Measurements from ENCODE around the gene CELF4.

Gene CELF4

GRCh38 chr18:37511721-37512298 lies 53.8 kb downstream of the CELF4 start:
- Histone ChIP-seq H3K4me1 (ENCODE audit: control insufficient read depth, insufficient read depth, low read length) (no peaks in the 10 kb centered on the region), H3K4me3 (ENCODE audit: insufficient read depth, low read depth, low read length) (no peak overlapping the region), H3K36me3 (ENCODE audit: control insufficient read depth, insufficient read depth, low read length) (no peaks in the 10 kb centered on the region), H3K9me3 (ENCODE audit: control insufficient read depth, low read length) (no peaks in the 10 kb centered on the region), H3K27me3 (ENCODE audit: control insufficient read depth, insufficient read depth, low read length, poor library complexity, severe bottlenecking) (no peaks in the 10 kb centered on the region), H3K27ac (ENCODE audit: insufficient read depth, low read depth, low read length, poor library complexity, severe bottlenecking) (no peak overlapping the region)
- WGBS, 2 experiments: 81 to 88% methylated on average over 9 of the region's 9 CpGs

- H3K4me1 ChIP-seq (ENCODE audit: control insufficient read depth, insufficient read depth, low read length): peaks cover 1% of the 10 kb centered on the region
- H3K4me3 ChIP-seq (ENCODE audit: insufficient read depth, low read depth, low read length): no peak overlapping the region
Observed at GRCh38 chr18:37509600-37509999, 56.0 kb downstream of the CELF4 start.

DNA sequence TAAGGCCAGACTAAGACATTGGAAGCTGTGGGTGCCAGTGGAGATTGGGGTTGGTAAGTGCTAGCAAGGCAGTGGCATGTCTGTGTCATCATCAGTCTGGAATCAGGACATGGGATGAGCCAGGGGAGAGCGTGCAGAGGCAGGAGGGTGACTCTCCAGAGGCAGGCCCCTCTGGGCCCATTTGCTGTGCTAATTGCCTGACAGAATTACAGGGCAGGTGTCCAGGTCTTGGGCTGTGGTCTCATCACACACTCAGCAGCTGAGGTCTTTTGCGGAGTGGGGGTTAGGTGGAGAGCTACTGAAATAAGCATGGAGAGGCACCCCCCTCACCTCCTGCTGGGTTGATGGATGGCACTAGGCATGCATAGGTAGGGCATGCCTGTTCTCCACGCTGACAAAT lies 57.4 kb downstream of the CELF4 start:
- H3K4me1 ChIP-seq (ENCODE audit: control insufficient read depth, insufficient read depth, low read length): peaks cover 6% of the 10 kb centered on the region
- H3K36me3 ChIP-seq (ENCODE audit: control insufficient read depth, insufficient read depth, low read length): no peaks in the 10 kb centered on the region
- no peaks in the 10 kb centered on the region for H3K9me3 ChIP-seq (ENCODE audit: control insufficient read depth, low read length)
- H3K27me3 ChIP-seq (ENCODE audit: control insufficient read depth, insufficient read depth, low read length, poor library complexity, severe bottlenecking): no peaks in the 10 kb centered on the region
- no peak overlapping the region for H3K4me3 ChIP-seq (ENCODE audit: insufficient read depth, low read depth, low read length)
- 89 to 92% methylated on average over 3 of the region's 3 CpGs for WGBS, 2 experiments
- no peak overlapping the region for H3K27ac ChIP-seq (ENCODE audit: insufficient read depth, low read depth, low read length, poor library complexity, severe bottlenecking)

More at GRCh38 chr18:37509600-37509999, 56.0 kb downstream of the CELF4 start:
- no peaks in the 10 kb centered on the region for H3K36me3 ChIP-seq (ENCODE audit: control insufficient read depth, insufficient read depth, low read length)
- H3K9me3 ChIP-seq (ENCODE audit: control insufficient read depth, low read length): no peaks in the 10 kb centered on the region
- H3K27me3 ChIP-seq (ENCODE audit: control insufficient read depth, insufficient read depth, low read length, poor library complexity, severe bottlenecking): no peaks in the 10 kb centered on the region
- no peak overlapping the region for H3K27ac ChIP-seq (ENCODE audit: insufficient read depth, low read depth, low read length, poor library complexity, severe bottlenecking)
- WGBS, 2 experiments: 71 to 100% methylated on average over 1 of the region's 1 CpG

DNA sequence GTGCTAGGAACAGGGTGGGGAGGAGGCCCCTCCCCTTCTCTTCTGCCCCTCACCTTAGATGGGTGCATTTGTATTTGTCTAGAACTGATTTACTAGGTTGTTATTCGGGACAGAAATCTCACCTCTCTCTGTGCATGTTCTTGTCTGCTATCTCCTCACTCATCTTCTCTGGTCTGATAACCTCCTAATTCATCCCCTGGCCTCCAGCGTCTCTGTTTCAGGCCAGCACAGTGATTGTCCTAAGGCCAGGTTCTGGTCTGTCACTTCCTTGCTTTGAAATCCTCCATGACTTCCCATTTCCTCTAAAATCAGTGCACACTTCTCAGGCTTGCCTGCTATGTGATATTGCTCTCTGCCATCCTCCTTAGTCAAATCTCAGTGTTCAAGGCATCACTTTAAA lies 58.4 kb downstream of the CELF4 start:
- peaks cover 6% of the 10 kb centered on the region for H3K4me1 ChIP-seq (ENCODE audit: control insufficient read depth, insufficient read depth, low read length)
- no peaks in the 10 kb centered on the region for H3K9me3 ChIP-seq (ENCODE audit: control insufficient read depth, low read length)
- H3K4me3 ChIP-seq (ENCODE audit: insufficient read depth, low read depth, low read length): no peak overlapping the region
- WGBS, 2 experiments: 87 to 91% methylated on average over 2 of the region's 2 CpGs
- H3K27me3 ChIP-seq (ENCODE audit: control insufficient read depth, insufficient read depth, low read length, poor library complexity, severe bottlenecking): no peaks in the 10 kb centered on the region
- H3K36me3 ChIP-seq (ENCODE audit: control insufficient read depth, insufficient read depth, low read length): no peaks in the 10 kb centered on the region
- no peak overlapping the region for H3K27ac ChIP-seq (ENCODE audit: insufficient read depth, low read depth, low read length, poor library complexity, severe bottlenecking)

GRCh38 chr18:37506001-37506400 lies 59.6 kb downstream of the CELF4 start:
- Histone ChIP-seq H3K9me3 (ENCODE audit: control insufficient read depth, low read length) (no peaks in the 10 kb centered on the region), H3K27ac (ENCODE audit: insufficient read depth, low read depth, low read length, poor library complexity, severe bottlenecking) (no peak overlapping the region), H3K4me3 (ENCODE audit: insufficient read depth, low read depth, low read length) (no peak overlapping the region), H3K27me3 (ENCODE audit: control insufficient read depth, insufficient read depth, low read length, poor library complexity, severe bottlenecking) (no peaks in the 10 kb centered on the region), H3K4me1 (ENCODE audit: control insufficient read depth, insufficient read depth, low read length) (peaks cover 6% of the 10 kb centered on the region), H3K36me3 (ENCODE audit: control insufficient read depth, insufficient read depth, low read length) (no peaks in the 10 kb centered on the region)
- WGBS, 2 experiments: 84 to 89% methylated on average over 8 to 9 of the region's 9 CpGs

GRCh38 chr18:37505321-37505720 lies 60.3 kb downstream of the CELF4 start:
- Histone ChIP-seq H3K9me3 (ENCODE audit: control insufficient read depth, low read length) (no peaks in the 10 kb centered on the region), H3K27ac (ENCODE audit: insufficient read depth, low read depth, low read length, poor library complexity, severe bottlenecking) (no peak overlapping the region), H3K27me3 (ENCODE audit: control insufficient read depth, insufficient read depth, low read length, poor library complexity, severe bottlenecking) (no peaks in the 10 kb centered on the region), H3K36me3 (ENCODE audit: control insufficient read depth, insufficient read depth, low read length) (no peaks in the 10 kb centered on the region), H3K4me3 (ENCODE audit: insufficient read depth, low read depth, low read length) (no peak overlapping the region), H3K4me1 (ENCODE audit: control insufficient read depth, insufficient read depth, low read length) (peaks cover 6% of the 10 kb centered on the region)
- 95 to 96% methylated on average over 4 of the region's 4 CpGs for WGBS, 2 experiments

- Histone ChIP-seq H3K4me1 (ENCODE audit: control insufficient read depth, insufficient read depth, low read length) (peaks cover 6% of the 10 kb centered on the region), H3K9me3 (ENCODE audit: control insufficient read depth, low read length) (no peaks in the 10 kb centered on the region), H3K4me3 (ENCODE audit: insufficient read depth, low read depth, low read length) (no peak overlapping the region), H3K27me3 (ENCODE audit: control insufficient read depth, insufficient read depth, low read length, poor library complexity, severe bottlenecking) (no peaks in the 10 kb centered on the region), H3K36me3 (ENCODE audit: control insufficient read depth, insufficient read depth, low read length) (no peaks in the 10 kb centered on the region), H3K27ac (ENCODE audit: insufficient read depth, low read depth, low read length, poor library complexity, severe bottlenecking) (no peak overlapping the region)
- 78 to 82% methylated on average over 4 of the region's 4 CpGs for WGBS, 2 experiments
Observed at GRCh38 chr18:37502601-37503000, 63.0 kb downstream of the CELF4 start.

DNA sequence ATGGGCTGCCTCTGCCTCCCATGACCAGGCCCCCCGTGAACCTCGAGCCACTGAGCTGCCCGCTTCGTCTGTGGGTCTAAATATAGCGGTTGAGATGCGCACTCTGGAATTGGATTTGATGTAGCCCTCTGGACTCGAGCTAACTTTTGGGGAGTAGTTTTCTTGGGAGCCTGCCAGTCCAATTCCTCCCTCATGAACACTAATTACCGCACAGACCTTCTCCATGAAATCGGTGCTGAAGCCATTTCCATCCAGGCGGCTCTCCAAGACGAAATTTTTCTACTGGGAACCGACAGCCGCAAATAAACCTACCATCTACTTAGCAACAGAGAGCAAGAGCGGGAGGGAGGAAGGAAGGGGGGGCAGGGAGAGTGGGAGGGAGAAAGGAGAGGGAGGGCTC lies 63.6 kb downstream of the CELF4 start:
- Histone ChIP-seq H3K27me3 (ENCODE audit: control insufficient read depth, insufficient read depth, low read length, poor library complexity, severe bottlenecking) (no peaks in the 10 kb centered on the region), H3K4me1 (ENCODE audit: control insufficient read depth, insufficient read depth, low read length) (peaks cover 6% of the 10 kb centered on the region), H3K4me3 (ENCODE audit: insufficient read depth, low read depth, low read length) (no peak overlapping the region), H3K36me3 (ENCODE audit: control insufficient read depth, insufficient read depth, low read length) (no peaks in the 10 kb centered on the region), H3K27ac (ENCODE audit: insufficient read depth, low read depth, low read length, poor library complexity, severe bottlenecking) (no peak overlapping the region), H3K9me3 (ENCODE audit: control insufficient read depth, low read length) (no peaks in the 10 kb centered on the region)
- whole genome bisulfite sequencing, 2 experiments: 93 to 95% methylated on average over 10 to 14 of the region's 14 CpGs

DNA sequence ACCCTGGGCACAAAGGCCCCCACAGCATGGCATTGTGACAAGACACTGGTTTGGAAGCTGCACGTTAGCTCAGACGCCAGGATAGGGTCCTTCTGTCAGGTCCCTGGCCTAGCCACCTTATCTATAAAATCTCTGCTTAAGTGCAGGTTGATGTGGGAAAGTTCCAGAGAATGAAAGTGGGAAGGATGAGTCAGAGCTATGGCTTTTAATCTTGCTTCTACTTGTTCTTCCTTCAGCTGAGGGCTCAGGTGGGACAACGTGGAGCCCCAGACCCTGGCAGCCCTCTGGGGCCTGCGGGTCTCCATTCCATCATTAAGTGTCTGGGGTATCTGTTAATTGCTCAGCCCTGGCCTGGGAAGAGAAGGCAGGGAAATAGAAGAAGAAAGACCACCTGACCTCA lies 64.5 kb downstream of the CELF4 start:
- Histone ChIP-seq H3K9me3 (ENCODE audit: control insufficient read depth, low read length) (no peaks in the 10 kb centered on the region), H3K4me1 (ENCODE audit: control insufficient read depth, insufficient read depth, low read length) (peaks cover 6% of the 10 kb centered on the region), H3K4me3 (ENCODE audit: insufficient read depth, low read depth, low read length) (no peak overlapping the region), H3K27me3 (ENCODE audit: control insufficient read depth, insufficient read depth, low read length, poor library complexity, severe bottlenecking) (no peaks in the 10 kb centered on the region), H3K27ac (ENCODE audit: insufficient read depth, low read depth, low read length, poor library complexity, severe bottlenecking) (no peak overlapping the region), H3K36me3 (ENCODE audit: control insufficient read depth, insufficient read depth, low read length) (no peaks in the 10 kb centered on the region)
- 89 to 95% methylated on average over 4 of the region's 4 CpGs for WGBS, 2 experiments

DNA sequence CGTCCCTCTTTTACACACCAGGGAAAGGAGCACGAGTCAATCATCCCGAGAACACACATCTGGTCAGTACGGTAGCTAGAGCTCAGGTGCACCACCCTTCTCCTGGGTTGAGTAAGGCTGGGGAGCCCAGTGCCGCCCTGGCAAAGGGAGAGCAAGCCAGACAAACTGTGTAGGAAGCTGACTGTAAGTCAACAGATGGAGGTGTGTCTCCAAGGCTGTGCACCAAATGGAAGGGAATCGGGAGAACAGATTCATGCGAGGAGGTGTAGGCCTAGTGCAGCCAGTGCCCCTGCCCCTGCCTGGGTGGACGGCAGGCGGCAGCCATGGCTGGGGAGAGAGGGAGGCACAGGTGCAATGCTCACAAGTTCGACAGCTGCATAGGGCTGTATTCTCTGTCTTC lies 65.7 kb downstream of the CELF4 start:
- Histone ChIP-seq H3K27me3 (ENCODE audit: control insufficient read depth, insufficient read depth, low read length, poor library complexity, severe bottlenecking) (no peaks in the 10 kb centered on the region), H3K27ac (ENCODE audit: insufficient read depth, low read depth, low read length, poor library complexity, severe bottlenecking) (no peak overlapping the region), H3K4me1 (ENCODE audit: control insufficient read depth, insufficient read depth, low read length) (peaks cover 6% of the 10 kb centered on the region), H3K4me3 (ENCODE audit: insufficient read depth, low read depth, low read length) (no peak overlapping the region), H3K9me3 (ENCODE audit: control insufficient read depth, low read length) (no peaks in the 10 kb centered on the region), H3K36me3 (ENCODE audit: control insufficient read depth, insufficient read depth, low read length) (no peaks in the 10 kb centered on the region)
- 93 to 94% methylated on average over 10 of the region's 10 CpGs for WGBS, 2 experiments

GRCh38 chr18:37499044-37499443 lies 66.6 kb downstream of the CELF4 start:
- H3K27ac ChIP-seq (ENCODE audit: insufficient read depth, low read depth, low read length, poor library complexity, severe bottlenecking): no peak overlapping the region
- no peaks in the 10 kb centered on the region for H3K27me3 ChIP-seq (ENCODE audit: control insufficient read depth, insufficient read depth, low read length, poor library complexity, severe bottlenecking)

More at GRCh38 chr18:37499044-37499443, 66.6 kb downstream of the CELF4 start:
- Histone ChIP-seq H3K36me3 (ENCODE audit: control insufficient read depth, insufficient read depth, low read length) (no peaks in the 10 kb centered on the region), H3K4me1 (ENCODE audit: control insufficient read depth, insufficient read depth, low read length) (no peaks in the 10 kb centered on the region), H3K9me3 (ENCODE audit: control insufficient read depth, low read length) (no peaks in the 10 kb centered on the region), H3K4me3 (ENCODE audit: insufficient read depth, low read depth, low read length) (no peak overlapping the region)
- WGBS, 2 experiments: 35 to 51% methylated on average over 4 of the region's 4 CpGs

Data from ectodermal cell (in vitro differentiated cells).